CD4-positive, alpha-beta T cell treated with Interleukin-6 at 100 ng/mL for 8 hours (primary cell): ENCODE results near the gene CCDC71L.
A peak's percentile ranks its signal among the peaks of the same experiment; 100 is the strongest.
"Not testable (repeated sequence)": the region's sequence is repeated elsewhere in the genome, so short reads cannot be mapped to it uniquely, and the experiment has no call there.

ENCODE experiments used
- DNase-seq: peaks from one replicate; pipeline ENCODE4 v3.0.0-alpha.2; 2020; ENCODE audit warnings: mixed read lengths, low spot score

The CCDC71L gene

GRCh38 chr7:106660862-106661720 lies at the start of gene CCDC71L:
Gene CCDC71L, minus strand, starts transcription at chr7:106661158. Its CDS starts 262 bp downstream, at chr7:106660896.
- peak; percentile 90 for DNase-seq

GRCh38 chr7:106709604-106710003 lies 48.6 kb upstream of the CCDC71L start:
- not testable (repeated sequence) for DNase-seq

GRCh38 chr7:106704000-106704840 lies 43.3 kb upstream of the CCDC71L start:
- DNase-seq: peak; percentile 28

- DNase-seq: no peak
Observed at GRCh38 chr7:106693677-106694353, 32.9 kb upstream of the CCDC71L start.

GRCh38 chr7:106692450-106693051 lies 31.6 kb upstream of the CCDC71L start:
- no peak for DNase-seq

GRCh38 chr7:106688161-106688560 lies 27.2 kb upstream of the CCDC71L start:
- DNase-seq: not testable (repeated sequence)

GRCh38 chr7:106683941-106684340 lies 23.0 kb upstream of the CCDC71L start:
- DNase-seq: no peak

GRCh38 chr7:106681815-106682495 lies 21.0 kb upstream of the CCDC71L start:
- no peak for DNase-seq

GRCh38 chr7:106679153-106679931 lies 18.4 kb upstream of the CCDC71L start:
- no peak for DNase-seq

GRCh38 chr7:106678795-106679152 lies 17.8 kb upstream of the CCDC71L start:
- no peak for DNase-seq

GRCh38 chr7:106676506-106676905 lies 15.5 kb upstream of the CCDC71L start:
- DNase-seq: not testable (repeated sequence)

- not testable (repeated sequence) for DNase-seq
Observed at GRCh38 chr7:106673688-106674087, 12.7 kb upstream of the CCDC71L start.

GRCh38 chr7:106671930-106672329 lies 11.0 kb upstream of the CCDC71L start:
- not testable (repeated sequence) for DNase-seq

GRCh38 chr7:106671160-106671559 lies 10.2 kb upstream of the CCDC71L start:
- no peak for DNase-seq

GRCh38 chr7:106668861-106669524 lies 8.0 kb upstream of the CCDC71L start:
- no peak for DNase-seq

- DNase-seq: no peak
Observed at GRCh38 chr7:106666353-106666752, 5.4 kb upstream of the CCDC71L start.

GRCh38 chr7:106664343-106664742 lies 3.4 kb upstream of the CCDC71L start:
- no peak for DNase-seq

- peak; percentile 74 for DNase-seq
Observed at GRCh38 chr7:106659963-106660861, 746 bp downstream of the CCDC71L start.
